WTC11 (cell line): ENCODE results near the gene TMEM19. TPM values are rescaled to one million over a fixed set of nuclear protein-coding genes. Genes with fewer than 3 reads are reported as not detected.

Source experiments
- ATAC-seq: fragments of 200-7000 bp; cut with Tn5 transposase; 2 replicates; pipeline ENCODE4 v1.10.0; 2021; ENCODE audit warnings: mild to moderate bottlenecking, moderate library complexity
- CTCF ChIA-PET: fragments of 300-600 bp; sonication (Branson Sonifier 250); formaldehyde crosslinking; loops from one replicate; lab custom pipeline; 2021; ENCODE audit warnings: antibody characterized with exemption; lab: Charles Lee
- POLR2A ChIA-PET: fragments of 350-600 bp; sonication (Branson Sonifier 250); formaldehyde crosslinking; loops from one replicate; lab custom pipeline; 2021; ENCODE audit warnings: antibody characterized with exemption; lab: Charles Lee
- DNase-seq: peaks from one replicate; pipeline ENCODE4 v3.0.0; 2021; ENCODE audit warnings: low spot score
- H3K27ac Mint-ChIP-seq: 2 replicates; pipeline ENCODE4 v1.8.0; 2021; ENCODE audit warnings: mixed read lengths
- H3K27me3 Mint-ChIP-seq: 2 replicates; pipeline ENCODE4 v1.8.0; 2021; ENCODE audit warnings: low read depth, mild to moderate bottlenecking, moderate library complexity, mixed read lengths
- H3K36me3 Mint-ChIP-seq: 2 replicates; pipeline ENCODE4 v1.8.0; 2021; ENCODE audit warnings: mixed read lengths
- H3K4me1 Mint-ChIP-seq: 2 replicates; pipeline ENCODE4 v1.8.0; 2022; ENCODE audit warnings: mixed read lengths
- H3K4me3 Mint-ChIP-seq: 2 replicates; pipeline ENCODE4 v1.8.0; 2021; ENCODE audit warnings: mild to moderate bottlenecking, moderate library complexity, mixed read lengths
- H3K9me3 Mint-ChIP-seq: 2 replicates; pipeline ENCODE4 v1.8.0; 2021; ENCODE audit warnings: mixed read lengths
- CBFB ChIP-seq: sonication (generic); formaldehyde crosslinking; IDR thresholded peaks from 2 replicates; pipeline ENCODE4 v1.8.1; 2022; ENCODE audit warnings: mild to moderate bottlenecking, low read depth, missing genetic modification reagents
- FOXP1 ChIP-seq: sonication (generic); formaldehyde crosslinking; IDR thresholded peaks from 2 replicates; pipeline ENCODE4 v1.8.0; 2022; ENCODE audit warnings: missing genetic modification reagents, mild to moderate bottlenecking, moderate library complexity, borderline replicate concordance
- MXD4 ChIP-seq: fragments of 250-450 bp; sonication (Bioruptor Pico); IDR thresholded peaks from 2 replicates; pipeline ENCODE4 v1.8.0; 2021; ENCODE audit warnings: mild to moderate bottlenecking, moderate library complexity, borderline replicate concordance
- NFATC4 ChIP-seq: fragments of 250-450 bp; sonication (Bioruptor Pico); IDR thresholded peaks from 2 replicates; pipeline ENCODE4 v1.9.0; 2021; ENCODE audit warnings: mild to moderate bottlenecking
- NFE2L1 ChIP-seq: sonication (generic); formaldehyde crosslinking; IDR thresholded peaks from 2 replicates; pipeline ENCODE4 v1.8.1; 2023; ENCODE audit warnings: missing genetic modification reagents
- NR2C2 ChIP-seq: sonication (generic); formaldehyde crosslinking; IDR thresholded peaks from 2 replicates; pipeline ENCODE4 v1.8.0; 2022; ENCODE audit warnings: mild to moderate bottlenecking, missing genetic modification reagents
- RORB ChIP-seq: fragments of 250-450 bp; sonication (Bioruptor Pico); IDR thresholded peaks from 2 replicates; pipeline ENCODE4 v1.9.0; 2021; ENCODE audit warnings: mild to moderate bottlenecking
- SOX15 ChIP-seq: fragments of 250-450 bp; sonication (Bioruptor Pico); IDR thresholded peaks from 2 replicates; pipeline ENCODE4 v1.9.0; 2021; ENCODE audit warnings: mild to moderate bottlenecking
- ZNF219 ChIP-seq: sonication (generic); formaldehyde crosslinking; IDR thresholded peaks from 2 replicates; pipeline ENCODE4 v1.8.0; 2023; ENCODE audit warnings: missing genetic modification reagents, mild to moderate bottlenecking, borderline replicate concordance
- total RNA-seq: library from RNA; stranded (reverse); gene quantifications from 3 replicates; pipeline ENCODE4 v1.2.3, GENCODE V29; 2021
- TF ChIP-seq, protein P1 (sequence below): fragments of 250-450 bp; sonication (Bioruptor Pico); IDR thresholded peaks from 2 replicates; pipeline ENCODE4 v2.1.2; 2022; ENCODE audit warnings: mild to moderate bottlenecking, moderate library complexity
- TF ChIP-seq, protein P2 (sequence below): sonication (generic); formaldehyde crosslinking; IDR thresholded peaks from 2 replicates; pipeline ENCODE4 v1.8.0; 2022; ENCODE audit warnings: mild to moderate bottlenecking, missing genetic modification reagents
- TF ChIP-seq, protein P3 (sequence below): sonication (generic); formaldehyde crosslinking; IDR thresholded peaks from 2 replicates; pipeline ENCODE4 v1.8.0; 2022; ENCODE audit warnings: mild to moderate bottlenecking, missing genetic modification reagents
- TF ChIP-seq, protein P4 (sequence below): sonication (generic); formaldehyde crosslinking; IDR thresholded peaks from 2 replicates; pipeline ENCODE4 v1.8.1; 2022; ENCODE audit warnings: low read depth, missing genetic modification reagents, borderline replicate concordance
- TF ChIP-seq, protein P5 (sequence below): sonication (generic); formaldehyde crosslinking; IDR thresholded peaks from 2 replicates; pipeline ENCODE4 v1.8.1; 2022; ENCODE audit warnings: missing genetic modification reagents, borderline replicate concordance
- TF ChIP-seq, protein P6 (sequence below): fragments of 250-450 bp; sonication (Bioruptor Pico); IDR thresholded peaks from 2 replicates; pipeline ENCODE4 v1.9.0; 2021; ENCODE audit warnings: mild to moderate bottlenecking
- TF ChIP-seq, protein P7 (sequence below): sonication (generic); formaldehyde crosslinking; IDR thresholded peaks from 2 replicates; pipeline ENCODE4 v1.8.1; 2023; ENCODE audit warnings: mild to moderate bottlenecking, missing genetic modification reagents
- TF ChIP-seq, protein P8 (sequence below): sonication (generic); formaldehyde crosslinking; IDR thresholded peaks from 2 replicates; pipeline ENCODE4 v1.8.1; 2023; ENCODE audit warnings: mild to moderate bottlenecking, missing genetic modification reagents, borderline replicate concordance
- TF ChIP-seq, protein P9 (sequence below): fragments of 250-450 bp; sonication (Bioruptor Pico); conservative IDR thresholded peaks from 2 replicates; pipeline ENCODE4 v1.9.0; 2021; ENCODE audit warnings: mild to moderate bottlenecking
- TF ChIP-seq, protein P10 (sequence below): sonication (generic); formaldehyde crosslinking; IDR thresholded peaks from 2 replicates; pipeline ENCODE4 v1.8.1; 2023; ENCODE audit warnings: mild to moderate bottlenecking, missing genetic modification reagents, moderate library complexity

TMEM19 gene
- total RNA-seq, 1 experiment from 2014 or later = 11.7 TPM

DNA sequence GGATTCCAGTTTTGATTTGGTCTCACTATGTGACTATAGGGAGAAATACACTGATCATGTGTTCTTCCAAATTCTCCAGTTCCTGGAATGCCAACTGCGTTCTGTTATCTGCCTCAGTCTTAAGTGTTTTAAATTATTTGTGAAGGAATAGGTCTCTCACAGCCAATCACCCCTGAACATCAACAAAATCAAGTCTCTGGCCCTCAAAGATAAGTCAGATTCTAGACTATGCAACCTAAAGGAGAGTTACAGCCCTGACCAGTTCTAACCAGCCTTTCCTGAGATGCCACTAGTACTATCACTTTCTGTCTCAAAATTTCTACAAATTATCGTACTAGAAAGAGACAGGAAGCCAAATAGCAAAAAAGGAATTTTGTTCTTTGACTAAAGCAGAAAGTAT lies 44.5 kb upstream of the TMEM19 start:
- ChIA-PET CTCF (no interaction called here), POLR2A (no interaction called here)
- Mint-ChIP-seq H3K4me3 (no peak overlapping the region), H3K27me3 (no peaks in the 10 kb centered on the region), H3K4me1 (no peaks in the 10 kb centered on the region), H3K27ac (no peak overlapping the region; the same call in 1 of the 2 replicates), H3K9me3 (no peaks in the 10 kb centered on the region), H3K36me3 (peaks cover 48% of the 10 kb centered on the region)
- ATAC-seq (no peak), DNase-seq (no peak)
- TF ChIP-seq, protein P1, sequence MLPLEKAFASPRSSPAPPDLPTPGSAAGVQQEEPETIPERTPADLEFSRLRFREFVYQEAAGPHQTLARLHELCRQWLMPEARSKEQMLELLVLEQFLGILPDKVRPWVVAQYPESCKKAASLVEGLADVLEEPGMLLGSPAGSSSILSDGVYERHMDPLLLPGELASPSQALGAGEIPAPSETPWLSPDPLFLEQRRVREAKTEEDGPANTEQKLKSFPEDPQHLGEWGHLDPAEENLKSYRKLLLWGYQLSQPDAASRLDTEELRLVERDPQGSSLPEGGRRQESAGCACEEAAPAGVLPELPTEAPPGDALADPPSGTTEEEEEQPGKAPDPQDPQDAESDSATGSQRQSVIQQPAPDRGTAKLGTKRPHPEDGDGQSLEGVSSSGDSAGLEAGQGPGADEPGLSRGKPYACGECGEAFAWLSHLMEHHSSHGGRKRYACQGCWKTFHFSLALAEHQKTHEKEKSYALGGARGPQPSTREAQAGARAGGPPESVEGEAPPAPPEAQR (CRISPR knock-in tag) = no peak
- TF ChIP-seq NR2C2 (CRISPR knock-in tag) (no peak), CBFB (no peak)
- TF ChIP-seq, protein P2, sequence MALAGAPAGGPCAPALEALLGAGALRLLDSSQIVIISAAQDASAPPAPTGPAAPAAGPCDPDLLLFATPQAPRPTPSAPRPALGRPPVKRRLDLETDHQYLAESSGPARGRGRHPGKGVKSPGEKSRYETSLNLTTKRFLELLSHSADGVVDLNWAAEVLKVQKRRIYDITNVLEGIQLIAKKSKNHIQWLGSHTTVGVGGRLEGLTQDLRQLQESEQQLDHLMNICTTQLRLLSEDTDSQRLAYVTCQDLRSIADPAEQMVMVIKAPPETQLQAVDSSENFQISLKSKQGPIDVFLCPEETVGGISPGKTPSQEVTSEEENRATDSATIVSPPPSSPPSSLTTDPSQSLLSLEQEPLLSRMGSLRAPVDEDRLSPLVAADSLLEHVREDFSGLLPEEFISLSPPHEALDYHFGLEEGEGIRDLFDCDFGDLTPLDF = no peak

DNA sequence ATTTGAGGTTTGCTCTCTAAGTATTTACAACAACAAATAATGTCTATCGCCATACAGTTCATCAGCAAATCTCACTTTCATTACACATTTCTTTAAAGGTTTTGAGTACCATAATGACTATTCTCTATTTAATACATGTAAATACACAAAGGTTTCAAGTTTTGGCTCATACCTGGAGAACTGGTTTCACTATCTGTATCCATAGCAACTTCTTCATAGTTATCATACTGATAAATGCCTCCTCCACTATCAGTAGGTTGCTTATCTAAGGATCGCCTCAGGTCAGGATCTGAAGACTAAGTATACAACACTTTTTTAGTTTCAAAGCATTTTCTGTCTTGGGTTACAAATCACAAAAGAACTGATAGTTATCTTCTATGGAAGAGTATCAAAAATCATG lies 43.6 kb upstream of the TMEM19 start:
- DNase-seq (no peak), ATAC-seq (no peak)
- ChIA-PET POLR2A (no interaction called here), CTCF (interaction anchor here (2.0 kb wide), 1 partner anchor 105 kb away, joined by 4 read pairs; no protein-coding TSS in a partner anchor)
- no peaks in the 10 kb centered on the region for H3K27me3 Mint-ChIP-seq
- no peak for TF ChIP-seq NFATC4 (CRISPR knock-in tag)
- no peak for TF ChIP-seq NFE2L1 (CRISPR knock-in tag)
- TF ChIP-seq, protein P3, sequence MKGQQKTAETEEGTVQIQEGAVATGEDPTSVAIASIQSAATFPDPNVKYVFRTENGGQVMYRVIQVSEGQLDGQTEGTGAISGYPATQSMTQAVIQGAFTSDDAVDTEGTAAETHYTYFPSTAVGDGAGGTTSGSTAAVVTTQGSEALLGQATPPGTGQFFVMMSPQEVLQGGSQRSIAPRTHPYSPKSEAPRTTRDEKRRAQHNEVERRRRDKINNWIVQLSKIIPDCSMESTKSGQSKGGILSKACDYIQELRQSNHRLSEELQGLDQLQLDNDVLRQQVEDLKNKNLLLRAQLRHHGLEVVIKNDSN = no peak
- TF ChIP-seq, protein P4, sequence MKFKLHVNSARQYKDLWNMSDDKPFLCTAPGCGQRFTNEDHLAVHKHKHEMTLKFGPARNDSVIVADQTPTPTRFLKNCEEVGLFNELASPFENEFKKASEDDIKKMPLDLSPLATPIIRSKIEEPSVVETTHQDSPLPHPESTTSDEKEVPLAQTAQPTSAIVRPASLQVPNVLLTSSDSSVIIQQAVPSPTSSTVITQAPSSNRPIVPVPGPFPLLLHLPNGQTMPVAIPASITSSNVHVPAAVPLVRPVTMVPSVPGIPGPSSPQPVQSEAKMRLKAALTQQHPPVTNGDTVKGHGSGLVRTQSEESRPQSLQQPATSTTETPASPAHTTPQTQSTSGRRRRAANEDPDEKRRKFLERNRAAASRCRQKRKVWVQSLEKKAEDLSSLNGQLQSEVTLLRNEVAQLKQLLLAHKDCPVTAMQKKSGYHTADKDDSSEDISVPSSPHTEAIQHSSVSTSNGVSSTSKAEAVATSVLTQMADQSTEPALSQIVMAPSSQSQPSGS (CRISPR knock-in tag) = no peak
- no peak for TF ChIP-seq RORB (CRISPR knock-in tag)
- TF ChIP-seq, protein P5, sequence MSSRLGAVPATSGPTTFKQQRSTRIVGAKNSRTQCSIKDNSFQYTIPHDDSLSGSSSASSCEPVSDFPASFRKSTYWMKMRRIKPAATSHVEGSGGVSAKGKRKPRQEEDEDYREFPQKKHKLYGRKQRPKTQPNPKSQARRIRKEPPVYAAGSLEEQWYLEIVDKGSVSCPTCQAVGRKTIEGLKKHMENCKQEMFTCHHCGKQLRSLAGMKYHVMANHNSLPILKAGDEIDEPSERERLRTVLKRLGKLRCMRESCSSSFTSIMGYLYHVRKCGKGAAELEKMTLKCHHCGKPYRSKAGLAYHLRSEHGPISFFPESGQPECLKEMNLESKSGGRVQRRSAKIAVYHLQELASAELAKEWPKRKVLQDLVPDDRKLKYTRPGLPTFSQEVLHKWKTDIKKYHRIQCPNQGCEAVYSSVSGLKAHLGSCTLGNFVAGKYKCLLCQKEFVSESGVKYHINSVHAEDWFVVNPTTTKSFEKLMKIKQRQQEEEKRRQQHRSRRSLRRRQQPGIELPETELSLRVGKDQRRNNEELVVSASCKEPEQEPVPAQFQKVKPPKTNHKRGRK = no peak
- TF ChIP-seq ZNF219 (CRISPR knock-in tag) = no peak
- TF ChIP-seq, protein P6, sequence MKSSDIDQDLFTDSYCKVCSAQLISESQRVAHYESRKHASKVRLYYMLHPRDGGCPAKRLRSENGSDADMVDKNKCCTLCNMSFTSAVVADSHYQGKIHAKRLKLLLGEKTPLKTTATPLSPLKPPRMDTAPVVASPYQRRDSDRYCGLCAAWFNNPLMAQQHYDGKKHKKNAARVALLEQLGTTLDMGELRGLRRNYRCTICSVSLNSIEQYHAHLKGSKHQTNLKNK (CRISPR knock-in tag) = no peak
- TF ChIP-seq, protein P7, sequence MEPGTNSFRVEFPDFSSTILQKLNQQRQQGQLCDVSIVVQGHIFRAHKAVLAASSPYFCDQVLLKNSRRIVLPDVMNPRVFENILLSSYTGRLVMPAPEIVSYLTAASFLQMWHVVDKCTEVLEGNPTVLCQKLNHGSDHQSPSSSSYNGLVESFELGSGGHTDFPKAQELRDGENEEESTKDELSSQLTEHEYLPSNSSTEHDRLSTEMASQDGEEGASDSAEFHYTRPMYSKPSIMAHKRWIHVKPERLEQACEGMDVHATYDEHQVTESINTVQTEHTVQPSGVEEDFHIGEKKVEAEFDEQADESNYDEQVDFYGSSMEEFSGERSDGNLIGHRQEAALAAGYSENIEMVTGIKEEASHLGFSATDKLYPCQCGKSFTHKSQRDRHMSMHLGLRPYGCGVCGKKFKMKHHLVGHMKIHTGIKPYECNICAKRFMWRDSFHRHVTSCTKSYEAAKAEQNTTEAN (CRISPR knock-in tag) = no peak
- TF ChIP-seq, protein P8, sequence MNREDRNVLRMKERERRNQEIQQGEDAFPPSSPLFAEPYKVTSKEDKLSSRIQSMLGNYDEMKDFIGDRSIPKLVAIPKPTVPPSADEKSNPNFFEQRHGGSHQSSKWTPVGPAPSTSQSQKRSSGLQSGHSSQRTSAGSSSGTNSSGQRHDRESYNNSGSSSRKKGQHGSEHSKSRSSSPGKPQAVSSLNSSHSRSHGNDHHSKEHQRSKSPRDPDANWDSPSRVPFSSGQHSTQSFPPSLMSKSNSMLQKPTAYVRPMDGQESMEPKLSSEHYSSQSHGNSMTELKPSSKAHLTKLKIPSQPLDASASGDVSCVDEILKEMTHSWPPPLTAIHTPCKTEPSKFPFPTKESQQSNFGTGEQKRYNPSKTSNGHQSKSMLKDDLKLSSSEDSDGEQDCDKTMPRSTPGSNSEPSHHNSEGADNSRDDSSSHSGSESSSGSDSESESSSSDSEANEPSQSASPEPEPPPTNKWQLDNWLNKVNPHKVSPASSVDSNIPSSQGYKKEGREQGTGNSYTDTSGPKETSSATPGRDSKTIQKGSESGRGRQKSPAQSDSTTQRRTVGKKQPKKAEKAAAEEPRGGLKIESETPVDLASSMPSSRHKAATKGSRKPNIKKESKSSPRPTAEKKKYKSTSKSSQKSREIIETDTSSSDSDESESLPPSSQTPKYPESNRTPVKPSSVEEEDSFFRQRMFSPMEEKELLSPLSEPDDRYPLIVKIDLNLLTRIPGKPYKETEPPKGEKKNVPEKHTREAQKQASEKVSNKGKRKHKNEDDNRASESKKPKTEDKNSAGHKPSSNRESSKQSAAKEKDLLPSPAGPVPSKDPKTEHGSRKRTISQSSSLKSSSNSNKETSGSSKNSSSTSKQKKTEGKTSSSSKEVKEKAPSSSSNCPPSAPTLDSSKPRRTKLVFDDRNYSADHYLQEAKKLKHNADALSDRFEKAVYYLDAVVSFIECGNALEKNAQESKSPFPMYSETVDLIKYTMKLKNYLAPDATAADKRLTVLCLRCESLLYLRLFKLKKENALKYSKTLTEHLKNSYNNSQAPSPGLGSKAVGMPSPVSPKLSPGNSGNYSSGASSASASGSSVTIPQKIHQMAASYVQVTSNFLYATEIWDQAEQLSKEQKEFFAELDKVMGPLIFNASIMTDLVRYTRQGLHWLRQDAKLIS = no peak
- TF ChIP-seq SOX15 (CRISPR knock-in tag) = no peak
- TF ChIP-seq, protein P9, sequence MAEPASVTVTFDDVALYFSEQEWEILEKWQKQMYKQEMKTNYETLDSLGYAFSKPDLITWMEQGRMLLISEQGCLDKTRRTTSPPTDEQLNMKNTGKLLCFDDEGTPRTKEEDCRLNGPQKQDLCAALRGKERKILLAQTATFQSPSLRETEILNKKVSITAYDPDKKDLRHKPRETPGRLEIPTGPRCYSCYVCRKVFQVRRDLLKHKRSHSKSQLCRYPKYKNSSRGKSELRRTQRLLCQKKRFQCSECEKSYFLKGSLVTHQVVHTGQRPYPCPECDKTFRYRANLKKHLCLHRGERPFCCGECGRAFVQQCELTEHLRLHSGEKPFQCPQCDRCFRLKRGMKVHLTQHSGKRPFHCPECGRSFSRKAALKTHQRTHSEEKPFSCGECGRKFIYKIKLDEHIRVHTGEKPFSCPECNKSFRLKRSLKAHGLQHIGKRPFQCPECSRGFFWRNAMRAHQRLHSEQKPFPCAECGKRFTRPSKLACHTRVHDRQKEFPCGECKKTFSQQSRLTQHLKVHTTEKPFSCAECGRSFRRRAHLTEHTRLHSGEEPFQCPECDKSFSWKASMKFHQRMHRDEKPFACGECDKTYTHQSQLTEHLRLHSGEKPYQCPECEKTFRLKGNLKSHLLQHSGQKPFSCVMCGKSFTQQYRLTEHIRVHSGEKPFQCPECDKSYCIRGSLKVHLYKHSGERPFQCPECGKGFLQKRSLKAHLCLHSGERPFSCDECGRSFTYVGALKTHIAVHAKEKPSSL (CRISPR knock-in tag) = no peak
- TF ChIP-seq, protein P10, sequence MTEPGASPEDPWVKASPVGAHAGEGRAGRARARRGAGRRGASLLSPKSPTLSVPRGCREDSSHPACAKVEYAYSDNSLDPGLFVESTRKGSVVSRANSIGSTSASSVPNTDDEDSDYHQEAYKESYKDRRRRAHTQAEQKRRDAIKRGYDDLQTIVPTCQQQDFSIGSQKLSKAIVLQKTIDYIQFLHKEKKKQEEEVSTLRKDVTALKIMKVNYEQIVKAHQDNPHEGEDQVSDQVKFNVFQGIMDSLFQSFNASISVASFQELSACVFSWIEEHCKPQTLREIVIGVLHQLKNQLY (CRISPR knock-in tag) = no peak
- TF ChIP-seq FOXP1 (CRISPR knock-in tag) = no peak
- TF ChIP-seq MXD4 (CRISPR knock-in tag) = no peak
- no peaks in the 10 kb centered on the region for H3K9me3 Mint-ChIP-seq
- no peaks in the 10 kb centered on the region for H3K4me1 Mint-ChIP-seq
- H3K4me3 Mint-ChIP-seq = no peak overlapping the region
- peaks cover 51% of the 10 kb centered on the region for H3K36me3 Mint-ChIP-seq
- H3K27ac Mint-ChIP-seq = no peak overlapping the region
